Embryonic facial prominence (tissue), 1 donor: ENCODE measurements around the gene TRAF5.
"Not testable (repeated sequence)": the region's sequence is repeated elsewhere in the genome, so short reads cannot be mapped to it uniquely, and the experiment has no call there.

ENCODE experiments used
- DNase-seq: peaks from one replicate; pipeline ENCODE4 v3.0.0-alpha.2; 2016; ENCODE audit errors: extremely low spot score

The TRAF5 gene

GRCh38 chr1:211377539-211378450, 51.2 kb downstream of the TRAF5 start:
- DNase-seq = no peak

GRCh38 chr1:211378844-211379243, 52.2 kb downstream of the TRAF5 start:
- no peak for DNase-seq

- no peak for DNase-seq
Observed at GRCh38 chr1:211379446-211379845, 52.8 kb downstream of the TRAF5 start.

GRCh38 chr1:211381481-211382181, 55.0 kb downstream of the TRAF5 start:
- DNase-seq = no peak

- no peak for DNase-seq
Observed at GRCh38 chr1:211382182-211382713, 55.6 kb downstream of the TRAF5 start.

- peak; percentile 84 for DNase-seq
Observed at GRCh38 chr1:211382714-211383480, 56.3 kb downstream of the TRAF5 start.

- DNase-seq = no peak
Observed at GRCh38 chr1:211384524-211384923, 57.9 kb downstream of the TRAF5 start.

- DNase-seq = no peak
Observed at GRCh38 chr1:211386921-211387320, 60.3 kb downstream of the TRAF5 start.

- DNase-seq = not testable (repeated sequence)
Observed at GRCh38 chr1:211390829-211391228, 64.2 kb downstream of the TRAF5 start.

- no peak for DNase-seq
Observed at GRCh38 chr1:211393203-211393602, 66.6 kb downstream of the TRAF5 start.

GRCh38 chr1:211398266-211398930, 71.8 kb downstream of the TRAF5 start:
- not testable (repeated sequence) for DNase-seq

GRCh38 chr1:211399851-211400393, 73.3 kb downstream of the TRAF5 start:
- DNase-seq = not testable (repeated sequence)

GRCh38 chr1:211401751-211402150, 75.1 kb downstream of the TRAF5 start:
- not testable (repeated sequence) for DNase-seq

GRCh38 chr1:211406086-211406485, 79.5 kb downstream of the TRAF5 start:
- DNase-seq = not testable (repeated sequence)

GRCh38 chr1:211407749-211408148, 81.1 kb downstream of the TRAF5 start:
- DNase-seq = not testable (repeated sequence)

GRCh38 chr1:211411639-211412038, 85.0 kb downstream of the TRAF5 start:
- no peak for DNase-seq

GRCh38 chr1:211415700-211416099, 89.1 kb downstream of the TRAF5 start:
- DNase-seq = no peak

GRCh38 chr1:211416246-211416627, 89.6 kb downstream of the TRAF5 start:
- DNase-seq = not testable (repeated sequence)

- not testable (repeated sequence) for DNase-seq
Observed at GRCh38 chr1:211416628-211417323, 90.1 kb downstream of the TRAF5 start.

GRCh38 chr1:211420389-211420788, 93.8 kb downstream of the TRAF5 start:
- no peak for DNase-seq
